Panc1 (cell line): ENCODE measurements around the gene DHRS7. TPM values are rescaled to one million over a fixed set of nuclear protein-coding genes. Genes with fewer than 3 reads are reported as not detected.

ENCODE experiments used
- ATAC-seq: fragments of 200-7000 bp; cut with Tn5 transposase; 2 replicates; pipeline ENCODE4 v1.9.1; 2020; ENCODE audit warnings: mild to moderate bottlenecking, moderate library complexity
- BruUV-seq: library from RNA; stranded (reverse); fragments of 400-500 nt; replicated peaks from 2 replicates; lab custom pipeline; 2021; lab: Mats Ljungman, UMichigan
- CTCF ChIA-PET: fragments of 300-600 bp; sonication (Branson Sonifier 250); formaldehyde crosslinking; loops from one replicate; lab custom pipeline; 2022; ENCODE audit warnings: antibody characterized with exemption; lab: Charles Lee
- POLR2A ChIA-PET: fragments of 300-600 bp; sonication (Branson Sonifier 250); formaldehyde crosslinking; loops from one replicate; lab custom pipeline; 2022; ENCODE audit warnings: antibody characterized with exemption; lab: Charles Lee
- DNase-seq: peaks from one replicate; pipeline ENCODE4 v3.0.0-alpha.2; 2010; ENCODE audit warnings: low read depth, low spot score
- H3K27ac ChIP-seq: 2 replicates; pipeline ENCODE4 v1.5.1; 2011; ENCODE audit warnings: mild to moderate bottlenecking, low read length, inconsistent platforms
- H3K27me3 ChIP-seq: fragments of 200-500 bp; sonication (Bioruptor generic); 2 replicates; pipeline ENCODE4 v1.6.0; 2014; ENCODE audit warnings: low read length, inconsistent platforms; ENCODE audit not compliant: control insufficient read depth, insufficient read depth
- H3K36me3 ChIP-seq: fragments of 200-500 bp; sonication (Bioruptor generic); 2 replicates; pipeline ENCODE4 v1.5.1; 2014; ENCODE audit warnings: inconsistent platforms, mild to moderate bottlenecking, low read length, moderate library complexity; ENCODE audit not compliant: control insufficient read depth, insufficient read depth
- H3K4me1 ChIP-seq: 2 replicates; pipeline ENCODE4 v1.5.1; 2011; ENCODE audit warnings: inconsistent platforms, mild to moderate bottlenecking, low read length, moderate library complexity; ENCODE audit not compliant: control insufficient read depth, insufficient read depth
- H3K4me3 ChIP-seq, 2 experiments: 2 replicates each; pipeline ENCODE4 v1.5.1; 2011 to 2012; ENCODE audit warnings: low read depth in 2 of 2, low read length in 2 of 2, mild to moderate bottlenecking in 2 of 2, inconsistent platforms in 1 of 2, moderate library complexity in 1 of 2
- H3K9me3 ChIP-seq: fragments of 200-500 bp; sonication (Bioruptor generic); 2 replicates; pipeline ENCODE4 v1.5.1; 2014; ENCODE audit warnings: low read depth, mild to moderate bottlenecking, inconsistent platforms, low read length, moderate library complexity; ENCODE audit not compliant: control insufficient read depth, insufficient read depth
- POLR2AphosphoS5 ChIP-seq: IDR thresholded peaks from 2 replicates; pipeline ENCODE4 v1.6.1; 2012; ENCODE audit warnings: mild to moderate bottlenecking, low read depth, low read length, moderate library complexity
- SIN3A ChIP-seq: IDR thresholded peaks from 2 replicates; pipeline ENCODE4 v1.6.1; 2012; ENCODE audit warnings: low read depth, mild to moderate bottlenecking, low read length, moderate library complexity, borderline replicate concordance; ENCODE audit not compliant: insufficient read depth
- TCF7L2 ChIP-seq: IDR thresholded peaks from 2 replicates; pipeline ENCODE4 v1.6.1; 2011; ENCODE audit warnings: mild to moderate bottlenecking, low read depth, low read length, inconsistent platforms
- in situ Hi-C: cut with HindIII; loops from 2 replicates; pipeline ENCODE4 v1.10.0; 2016; ENCODE audit warnings: low sequenced_read_pairs, low pct_unique_long_range_greater_than_20kb
- intact Hi-C: fragments of 100-400 bp; cut with micrococcal nuclease; formaldehyde crosslinking; loops from one replicate; pipeline ENCODE4 v1.10.0; 2022; ENCODE audit not compliant: unreplicated experiment
- total RNA-seq: library from RNA; stranded (reverse); gene quantifications from one replicate; pipeline ENCODE4 v1.2.1, GENCODE V29; 2021; ENCODE audit not compliant: unreplicated experiment
- TF ChIP-seq, protein P1 (sequence below): fragments of 450-650 bp; IDR thresholded peaks from 2 replicates; pipeline ENCODE4 v1.5.1; 2017; ENCODE audit warnings: mild to moderate bottlenecking
- TF ChIP-seq, protein P2 (sequence below), 2 experiments: IDR thresholded peaks; 2 replicates each; pipeline ENCODE4 v1.6.1; 2011 to 2012; ENCODE audit warnings: low read depth in 2 of 2, control low read depth in 1 of 2, low read length in 1 of 2, mild to moderate bottlenecking in 1 of 2, moderate library complexity in 1 of 2; ENCODE audit not compliant: insufficient read depth in 1 of 2

Gene DHRS7
- total RNA-seq, 1 experiment from 2014 or later: 34.5 TPM

DNA sequence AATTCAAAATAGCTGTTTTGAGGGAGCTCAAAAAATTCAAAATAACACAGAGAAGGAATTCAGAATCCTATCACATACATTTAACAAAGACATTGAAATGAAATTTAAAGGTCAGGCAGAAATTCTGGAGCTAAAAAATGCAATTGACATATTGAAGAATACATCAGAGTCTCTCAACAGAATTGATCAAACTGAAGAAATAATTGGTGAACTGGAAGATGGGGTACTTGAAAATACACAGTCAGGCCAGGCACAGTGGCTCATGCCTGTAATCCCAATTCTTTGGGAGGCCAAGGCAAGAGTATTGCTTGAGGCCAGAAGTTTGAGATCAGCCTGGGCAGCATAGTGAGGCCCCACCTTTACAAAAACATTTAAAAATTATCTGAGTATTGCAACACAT lies 34.1 kb upstream of the DHRS7 start:
- Histone ChIP-seq H3K4me3 (no peak overlapping the region), H3K9me3 (no peaks in the 10 kb centered on the region), H3K27me3 (no peaks in the 10 kb centered on the region), H3K4me1 (no peaks in the 10 kb centered on the region), H3K36me3 (no peaks in the 10 kb centered on the region), H3K27ac (no peak overlapping the region)
- in situ Hi-C loops: no loop called here
- intact Hi-C loops: loop anchor here (10.0 kb wide), 1 partner anchor 705 kb away; no protein-coding TSS in a partner anchor
- no TSS peak for BruUV-seq
- no peak for ATAC-seq
- no peak for DNase-seq
- ChIA-PET POLR2A (no interaction called here), CTCF (no interaction called here)
- TF ChIP-seq, protein P1, sequence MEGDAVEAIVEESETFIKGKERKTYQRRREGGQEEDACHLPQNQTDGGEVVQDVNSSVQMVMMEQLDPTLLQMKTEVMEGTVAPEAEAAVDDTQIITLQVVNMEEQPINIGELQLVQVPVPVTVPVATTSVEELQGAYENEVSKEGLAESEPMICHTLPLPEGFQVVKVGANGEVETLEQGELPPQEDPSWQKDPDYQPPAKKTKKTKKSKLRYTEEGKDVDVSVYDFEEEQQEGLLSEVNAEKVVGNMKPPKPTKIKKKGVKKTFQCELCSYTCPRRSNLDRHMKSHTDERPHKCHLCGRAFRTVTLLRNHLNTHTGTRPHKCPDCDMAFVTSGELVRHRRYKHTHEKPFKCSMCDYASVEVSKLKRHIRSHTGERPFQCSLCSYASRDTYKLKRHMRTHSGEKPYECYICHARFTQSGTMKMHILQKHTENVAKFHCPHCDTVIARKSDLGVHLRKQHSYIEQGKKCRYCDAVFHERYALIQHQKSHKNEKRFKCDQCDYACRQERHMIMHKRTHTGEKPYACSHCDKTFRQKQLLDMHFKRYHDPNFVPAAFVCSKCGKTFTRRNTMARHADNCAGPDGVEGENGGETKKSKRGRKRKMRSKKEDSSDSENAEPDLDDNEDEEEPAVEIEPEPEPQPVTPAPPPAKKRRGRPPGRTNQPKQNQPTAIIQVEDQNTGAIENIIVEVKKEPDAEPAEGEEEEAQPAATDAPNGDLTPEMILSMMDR: no peak
- no peak for TF ChIP-seq POLR2AphosphoS5

DNA sequence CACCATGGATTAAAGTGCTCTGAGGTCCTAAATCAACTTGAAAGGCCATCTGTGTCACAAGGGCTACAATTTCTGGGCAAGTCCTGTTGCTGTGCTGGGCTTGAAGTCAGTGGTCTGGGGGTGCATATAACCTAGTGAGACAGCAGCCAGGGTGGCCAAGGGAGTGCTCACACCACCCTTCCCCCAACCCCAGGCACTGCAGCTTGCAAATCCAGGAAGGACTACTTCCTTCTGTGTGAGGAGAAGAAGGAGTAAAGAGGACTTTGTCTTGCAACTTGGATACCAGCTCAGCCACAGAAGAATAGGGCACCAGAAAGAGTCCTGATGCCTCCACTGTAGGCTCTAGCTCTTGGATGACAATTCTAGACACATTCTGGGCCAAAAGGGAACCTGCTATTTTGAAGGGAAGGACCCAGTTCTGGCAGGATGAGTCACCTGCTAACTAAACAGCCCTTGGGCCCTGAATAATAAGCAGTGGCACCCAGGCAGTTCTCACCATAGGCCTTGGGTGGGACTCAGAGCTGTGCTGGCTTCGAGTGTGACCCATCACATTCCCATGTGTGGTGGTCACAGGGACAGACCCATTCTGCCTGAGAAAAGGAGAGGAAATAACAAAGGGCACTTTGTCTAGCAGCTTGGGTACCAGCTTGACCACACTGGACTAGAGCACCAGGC lies 32.6 kb upstream of the DHRS7 start:
- Histone ChIP-seq H3K27ac (no peak overlapping the region), H3K36me3 (no peaks in the 10 kb centered on the region), H3K4me3 (no peak overlapping the region), H3K27me3 (no peaks in the 10 kb centered on the region), H3K4me1 (no peaks in the 10 kb centered on the region), H3K9me3 (no peaks in the 10 kb centered on the region)
- ChIA-PET POLR2A (no interaction called here), CTCF (no interaction called here)
- TF ChIP-seq SIN3A: no peak
- TF ChIP-seq, protein P1: no peak
- no peak for TF ChIP-seq TCF7L2
- TF ChIP-seq, protein P2, sequence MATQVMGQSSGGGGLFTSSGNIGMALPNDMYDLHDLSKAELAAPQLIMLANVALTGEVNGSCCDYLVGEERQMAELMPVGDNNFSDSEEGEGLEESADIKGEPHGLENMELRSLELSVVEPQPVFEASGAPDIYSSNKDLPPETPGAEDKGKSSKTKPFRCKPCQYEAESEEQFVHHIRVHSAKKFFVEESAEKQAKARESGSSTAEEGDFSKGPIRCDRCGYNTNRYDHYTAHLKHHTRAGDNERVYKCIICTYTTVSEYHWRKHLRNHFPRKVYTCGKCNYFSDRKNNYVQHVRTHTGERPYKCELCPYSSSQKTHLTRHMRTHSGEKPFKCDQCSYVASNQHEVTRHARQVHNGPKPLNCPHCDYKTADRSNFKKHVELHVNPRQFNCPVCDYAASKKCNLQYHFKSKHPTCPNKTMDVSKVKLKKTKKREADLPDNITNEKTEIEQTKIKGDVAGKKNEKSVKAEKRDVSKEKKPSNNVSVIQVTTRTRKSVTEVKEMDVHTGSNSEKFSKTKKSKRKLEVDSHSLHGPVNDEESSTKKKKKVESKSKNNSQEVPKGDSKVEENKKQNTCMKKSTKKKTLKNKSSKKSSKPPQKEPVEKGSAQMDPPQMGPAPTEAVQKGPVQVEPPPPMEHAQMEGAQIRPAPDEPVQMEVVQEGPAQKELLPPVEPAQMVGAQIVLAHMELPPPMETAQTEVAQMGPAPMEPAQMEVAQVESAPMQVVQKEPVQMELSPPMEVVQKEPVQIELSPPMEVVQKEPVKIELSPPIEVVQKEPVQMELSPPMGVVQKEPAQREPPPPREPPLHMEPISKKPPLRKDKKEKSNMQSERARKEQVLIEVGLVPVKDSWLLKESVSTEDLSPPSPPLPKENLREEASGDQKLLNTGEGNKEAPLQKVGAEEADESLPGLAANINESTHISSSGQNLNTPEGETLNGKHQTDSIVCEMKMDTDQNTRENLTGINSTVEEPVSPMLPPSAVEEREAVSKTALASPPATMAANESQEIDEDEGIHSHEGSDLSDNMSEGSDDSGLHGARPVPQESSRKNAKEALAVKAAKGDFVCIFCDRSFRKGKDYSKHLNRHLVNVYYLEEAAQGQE (IDR thresholded peaks at IDR 0.05; ENCODE audit: insufficient read depth in 1 of 2, low read depth in 2 of 2, low read length in 1 of 2): no peak
- no peak for TF ChIP-seq POLR2AphosphoS5
- no peak for DNase-seq
- intact Hi-C loops: loop anchor here (10.0 kb wide), 1 partner anchor 703 kb away; no protein-coding TSS in a partner anchor
- BruUV-seq: no TSS peak
- in situ Hi-C loops: no loop called here
- ATAC-seq: no peak
